GM12892 (cell line): Measurements from ENCODE around the gene CACNA2D4.

Experiments
- DNase-seq: peaks from one replicate; pipeline ENCODE4 v3.0.0; 2011; ENCODE audit not compliant: insufficient read length
- FAIRE-seq: peaks from 2 replicates; lab custom pipeline; 2011; peaks lifted over from hg19 to GRCh38; lab: Jason Lieb, UNC
- POLR2A ChIP-seq: IDR thresholded peaks from 2 replicates; pipeline ENCODE4 v1.6.1; 2011; ENCODE audit warnings: low read depth, low read length, control low read depth
- POLR2AphosphoS5 ChIP-seq: IDR thresholded peaks from 2 replicates; pipeline ENCODE4 v1.6.1; 2011; ENCODE audit warnings: low read depth, low read length, control low read depth
- TAF1 ChIP-seq: IDR thresholded peaks from 2 replicates; pipeline ENCODE4 v1.6.1; 2011; ENCODE audit warnings: low read depth, mild to moderate bottlenecking, control low read depth, low read length, borderline replicate concordance

CACNA2D4 gene

GRCh38 chr12:1747609-1748008 is 170.8 kb downstream of the CACNA2D4 start:
- no peak for FAIRE-seq
- no peak for TF ChIP-seq TAF1
- no peak for TF ChIP-seq POLR2A
- no peak for TF ChIP-seq POLR2AphosphoS5
- DNase-seq = no peak

GRCh38 chr12:1744932-1745331 is 173.5 kb downstream of the CACNA2D4 start:
- TF ChIP-seq POLR2A (no peak), POLR2AphosphoS5 (no peak), TAF1 (no peak)
- FAIRE-seq (no peak), DNase-seq (no peak)
